22Rv1 (cell line): Measurements from ENCODE around the gene EMC10.

ENCODE experiments used
- CTCF ChIP-seq: fragments of 450-650 bp; IDR thresholded peaks from 2 replicates; pipeline ENCODE4 v1.5.1; 2017; ENCODE audit warnings: mild to moderate bottlenecking
- ZFX ChIP-seq: fragments of 450-650 bp; IDR thresholded peaks from 2 replicates; pipeline ENCODE4 v1.6.1; 2017; ENCODE audit warnings: antibody characterized with exemption, borderline replicate concordance

- TF ChIP-seq CTCF (no peak), ZFX (no peak)
These were observed 12.0 kb upstream of the EMC10 start for GRCh38 chr19:50464348-50464747.
